Mesodermal cell (in vitro differentiated cells): ENCODE results near the gene LHFPL6.

Experiments
- H3K27ac ChIP-seq: 2 replicates; pipeline ENCODE4 v1.7.0; 2013; ENCODE audit warnings: mild to moderate bottlenecking, low read depth, low read length, moderate library complexity; ENCODE audit not compliant: severe bottlenecking
- H3K36me3 ChIP-seq: 2 replicates; pipeline ENCODE4 v1.7.1; 2013; ENCODE audit warnings: mild to moderate bottlenecking, low read length, moderate library complexity; ENCODE audit not compliant: control insufficient read depth, insufficient read depth
- H3K4me1 ChIP-seq: one replicate; pipeline ENCODE4 v1.7.1; 2013; ENCODE audit warnings: mild to moderate bottlenecking, low read length; ENCODE audit not compliant: insufficient read depth, control insufficient read depth, poor library complexity, severe bottlenecking
- H3K4me3 ChIP-seq: 2 replicates; pipeline ENCODE4 v1.7.0; 2013; ENCODE audit warnings: low read length, control low read depth, mild to moderate bottlenecking; ENCODE audit not compliant: insufficient read depth, poor library complexity, severe bottlenecking; ENCODE audit errors: extremely low read depth
- H3K9me3 ChIP-seq: 2 replicates; pipeline ENCODE4 v1.7.1; 2013; ENCODE audit warnings: mild to moderate bottlenecking, low read length, moderate library complexity; ENCODE audit not compliant: control insufficient read depth
- WGBS, 2 experiments: methylation state at CpG; one replicate each; pipeline ENCODE4 v1.1.5; 2013; ENCODE audit warnings: missing lambda C conversion rate in 2 of 2; ENCODE audit not compliant: insufficient coverage in 2 of 2; 5-methylcytosine and 5-hydroxymethylcytosine counted together

LHFPL6 gene

GRCh38 chr13:39596176-39596575, 6.8 kb downstream of the LHFPL6 start:
- Histone ChIP-seq H3K9me3 (no peaks in the 10 kb centered on the region), H3K4me1 (peaks cover 9% of the 10 kb centered on the region), H3K36me3 (peaks cover 13% of the 10 kb centered on the region), H3K4me3 (no peak overlapping the region), H3K27ac (no peak overlapping the region)
- 94 to 100% methylated on average over 1 to 2 of the region's 2 CpGs for WGBS, 2 experiments

GRCh38 chr13:39590466-39591036, 12.4 kb downstream of the LHFPL6 start:
- 100% methylated on average over 1 of the region's 2 CpGs; no CpG with 5 or more reads in 1 of the 2 experiments for WGBS, 2 experiments
- Histone ChIP-seq H3K36me3 (peaks cover 6% of the 10 kb centered on the region), H3K27ac (no peak overlapping the region), H3K9me3 (no peaks in the 10 kb centered on the region), H3K4me1 (no peaks in the 10 kb centered on the region), H3K4me3 (no peak overlapping the region)

GRCh38 chr13:39588384-39588783, 14.6 kb downstream of the LHFPL6 start:
- Histone ChIP-seq H3K9me3 (no peaks in the 10 kb centered on the region), H3K4me1 (no peaks in the 10 kb centered on the region), H3K36me3 (no peaks in the 10 kb centered on the region), H3K27ac (no peak overlapping the region), H3K4me3 (no peak overlapping the region)
- WGBS, 2 experiments, result 100% methylated on average over 2 of the region's 2 CpGs; no CpG with 5 or more reads in 1 of the 2 experiments

GRCh38 chr13:39587939-39588338, 15.1 kb downstream of the LHFPL6 start:
- 95 to 97% methylated on average over 6 of the region's 7 CpGs for WGBS, 2 experiments
- Histone ChIP-seq H3K9me3 (no peaks in the 10 kb centered on the region), H3K36me3 (no peaks in the 10 kb centered on the region), H3K4me1 (no peaks in the 10 kb centered on the region), H3K27ac (no peak overlapping the region), H3K4me3 (no peak overlapping the region)

GRCh38 chr13:39586958-39587605, 15.9 kb downstream of the LHFPL6 start:
- Histone ChIP-seq H3K4me1 (no peaks in the 10 kb centered on the region), H3K9me3 (no peaks in the 10 kb centered on the region), H3K27ac (no peak overlapping the region), H3K4me3 (no peak overlapping the region), H3K36me3 (peaks cover 4% of the 10 kb centered on the region)
- 88 to 92% methylated on average over 5 of the region's 5 CpGs for WGBS, 2 experiments

- H3K4me1 ChIP-seq, result no peaks in the 10 kb centered on the region
- no peak overlapping the region for H3K4me3 ChIP-seq
- no peaks in the 10 kb centered on the region for H3K9me3 ChIP-seq
- peaks cover 4% of the 10 kb centered on the region for H3K36me3 ChIP-seq
- WGBS, 2 experiments, result no CpG with 5 or more reads among the region's 1 CpG
- no peak overlapping the region for H3K27ac ChIP-seq
Measured at GRCh38 chr13:39586151-39586550, 16.8 kb downstream of the LHFPL6 start.

- H3K36me3 ChIP-seq, result peaks cover 4% of the 10 kb centered on the region
- H3K9me3 ChIP-seq, result no peaks in the 10 kb centered on the region
- H3K4me3 ChIP-seq, result no peak overlapping the region
- H3K27ac ChIP-seq, result no peak overlapping the region
- H3K4me1 ChIP-seq, result no peaks in the 10 kb centered on the region
- no CpG with 5 or more reads among the region's 3 CpGs for WGBS, 2 experiments
Measured at GRCh38 chr13:39585219-39585618, 17.8 kb downstream of the LHFPL6 start.

GRCh38 chr13:39580881-39581575, 22.0 kb downstream of the LHFPL6 start:
- Histone ChIP-seq H3K9me3 (no peaks in the 10 kb centered on the region), H3K27ac (no peak overlapping the region), H3K36me3 (peaks cover 4% of the 10 kb centered on the region), H3K4me1 (no peaks in the 10 kb centered on the region), H3K4me3 (no peak overlapping the region)
- 80 to 100% methylated on average over 1 of the region's 5 CpGs for WGBS, 2 experiments

GRCh38 chr13:39578821-39579291, 24.1 kb downstream of the LHFPL6 start:
- no peak overlapping the region for H3K4me3 ChIP-seq
- H3K36me3 ChIP-seq, result peaks cover 4% of the 10 kb centered on the region
- no peak overlapping the region for H3K27ac ChIP-seq
- 67 to 88% methylated on average over 1 to 2 of the region's 3 CpGs for WGBS, 2 experiments
- no peaks in the 10 kb centered on the region for H3K4me1 ChIP-seq
- H3K9me3 ChIP-seq, result no peaks in the 10 kb centered on the region

- Histone ChIP-seq H3K36me3 (peaks cover 4% of the 10 kb centered on the region), H3K4me3 (no peak overlapping the region), H3K9me3 (no peaks in the 10 kb centered on the region), H3K27ac (no peak overlapping the region), H3K4me1 (no peaks in the 10 kb centered on the region)
- 80% methylated on average over 1 of the region's 5 CpGs for WGBS, 2 experiments
Measured at GRCh38 chr13:39577838-39578491, 25.0 kb downstream of the LHFPL6 start.
